Type B pancreatic cell (in vitro differentiated cells): Measurements from ENCODE around the gene NR3C1. TPM values are rescaled to one million over a fixed set of nuclear protein-coding genes. Genes with fewer than 3 reads are reported as not detected.

ENCODE experiments used
- DNase-seq: peaks from one replicate; pipeline ENCODE4 v3.0.0; 2021; ENCODE audit warnings: mixed read lengths; ENCODE audit not compliant: unreplicated experiment; ENCODE audit errors: extremely low spot score
- H3K27ac Mint-ChIP-seq: 2 replicates; pipeline ENCODE4 v1.8.0; 2021; ENCODE audit warnings: mild to moderate bottlenecking, mixed read lengths
- H3K27me3 Mint-ChIP-seq: 2 replicates; pipeline ENCODE4 v1.8.0; 2021; ENCODE audit warnings: mixed read lengths
- H3K36me3 Mint-ChIP-seq: 2 replicates; pipeline ENCODE4 v1.8.0; 2021; ENCODE audit warnings: mixed read lengths
- H3K4me1 Mint-ChIP-seq: one replicate; pipeline ENCODE4 v1.8.0; 2021; ENCODE audit warnings: mixed read lengths; ENCODE audit not compliant: unreplicated experiment
- H3K4me3 Mint-ChIP-seq: 2 replicates; pipeline ENCODE4 v1.8.0; 2021; ENCODE audit warnings: mild to moderate bottlenecking, mixed read lengths
- H3K9me3 Mint-ChIP-seq: 2 replicates; pipeline ENCODE4 v1.8.0; 2021; ENCODE audit warnings: mixed read lengths
- total RNA-seq: library from RNA; stranded (reverse); gene quantifications from 2 replicates; pipeline ENCODE4 v1.2.1, GENCODE V29; 2021; ENCODE audit warnings: low replicate concordance
- TF ChIP-seq, protein P1 (sequence below): fragments of 200-600 bp; sonication (generic); conservative IDR thresholded peaks from 2 replicates; pipeline ENCODE4 v1.5.0; 2021; ENCODE audit warnings: antibody characterized with exemption, mild to moderate bottlenecking

The NR3C1 gene
- total RNA-seq, 1 donor from 2014 or later, result 94.0 TPM

DNA sequence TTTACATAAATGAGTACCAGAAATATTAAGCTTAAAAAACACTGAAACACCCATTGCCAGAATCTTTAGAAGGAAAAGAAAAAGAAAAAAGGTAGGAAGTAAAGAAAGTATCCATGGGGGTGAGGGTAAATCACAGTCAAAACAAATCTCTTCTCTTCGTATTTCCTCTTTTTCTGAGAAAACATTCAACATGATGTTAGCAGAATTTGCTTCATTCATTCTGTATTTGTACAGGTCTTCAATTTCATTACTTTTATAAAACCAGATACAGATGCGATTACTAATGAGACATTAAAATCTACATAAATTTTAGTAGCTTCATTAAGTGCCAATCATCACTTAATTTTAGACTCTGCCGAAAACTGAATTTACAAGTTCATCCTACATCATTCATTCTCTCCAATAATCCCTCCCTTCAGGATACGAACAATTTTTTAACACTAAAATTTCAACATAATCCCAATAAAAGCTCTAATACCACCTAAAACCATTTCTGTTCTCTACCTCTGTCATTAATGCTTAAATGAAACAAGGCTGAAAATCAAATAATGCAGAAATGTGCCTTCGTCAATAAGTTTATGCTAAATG, 7.0 kb downstream of the NR3C1 start:
- Mint-ChIP-seq H3K4me1 (peaks cover 39% of the 10 kb centered on the region), H3K4me3 (peak overlapping the region; percentile 85)

DNA sequence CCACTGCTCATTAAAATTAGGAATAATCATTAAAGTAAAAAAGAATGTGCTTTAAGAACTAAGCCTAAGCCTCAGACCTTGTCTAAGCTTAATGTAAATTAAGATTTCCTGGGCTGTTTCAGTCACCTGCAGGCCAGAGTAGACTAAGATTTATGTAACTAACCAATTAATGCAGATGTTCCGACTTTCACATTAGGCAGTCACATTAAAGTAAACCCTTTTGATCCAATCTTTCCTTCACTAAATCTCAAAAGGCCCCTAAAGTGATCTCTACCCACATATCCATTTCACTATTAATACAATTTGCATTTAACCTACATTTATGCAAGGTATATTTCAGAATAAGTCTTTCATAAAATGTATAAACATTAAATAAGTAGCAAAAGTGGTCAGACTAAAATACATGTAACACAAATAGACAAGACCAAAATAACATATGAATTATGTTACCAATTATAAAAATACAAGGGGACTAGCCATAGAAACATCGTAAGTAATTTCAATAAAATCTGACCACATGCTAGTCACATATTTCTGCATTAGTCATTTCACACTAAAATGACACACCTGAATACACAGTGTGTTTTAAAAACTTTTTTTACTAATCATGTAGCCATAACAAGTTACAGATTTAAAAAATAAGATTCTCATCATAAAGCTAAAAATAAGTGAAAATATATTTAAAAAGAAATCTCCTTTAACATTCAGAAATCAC, 7.7 kb downstream of the NR3C1 start:
- H3K36me3 Mint-ChIP-seq, result peaks cover 22% of the 10 kb centered on the region
- no peak for DNase-seq
- H3K27ac Mint-ChIP-seq, result no peak overlapping the region
- TF ChIP-seq, protein P1, sequence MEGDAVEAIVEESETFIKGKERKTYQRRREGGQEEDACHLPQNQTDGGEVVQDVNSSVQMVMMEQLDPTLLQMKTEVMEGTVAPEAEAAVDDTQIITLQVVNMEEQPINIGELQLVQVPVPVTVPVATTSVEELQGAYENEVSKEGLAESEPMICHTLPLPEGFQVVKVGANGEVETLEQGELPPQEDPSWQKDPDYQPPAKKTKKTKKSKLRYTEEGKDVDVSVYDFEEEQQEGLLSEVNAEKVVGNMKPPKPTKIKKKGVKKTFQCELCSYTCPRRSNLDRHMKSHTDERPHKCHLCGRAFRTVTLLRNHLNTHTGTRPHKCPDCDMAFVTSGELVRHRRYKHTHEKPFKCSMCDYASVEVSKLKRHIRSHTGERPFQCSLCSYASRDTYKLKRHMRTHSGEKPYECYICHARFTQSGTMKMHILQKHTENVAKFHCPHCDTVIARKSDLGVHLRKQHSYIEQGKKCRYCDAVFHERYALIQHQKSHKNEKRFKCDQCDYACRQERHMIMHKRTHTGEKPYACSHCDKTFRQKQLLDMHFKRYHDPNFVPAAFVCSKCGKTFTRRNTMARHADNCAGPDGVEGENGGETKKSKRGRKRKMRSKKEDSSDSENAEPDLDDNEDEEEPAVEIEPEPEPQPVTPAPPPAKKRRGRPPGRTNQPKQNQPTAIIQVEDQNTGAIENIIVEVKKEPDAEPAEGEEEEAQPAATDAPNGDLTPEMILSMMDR, result no peak
- H3K27me3 Mint-ChIP-seq, result peaks cover 11% of the 10 kb centered on the region
- H3K4me1 Mint-ChIP-seq, result peaks cover 33% of the 10 kb centered on the region
- H3K4me3 Mint-ChIP-seq, result peak overlapping the region; percentile 85
- no peaks in the 10 kb centered on the region for H3K9me3 Mint-ChIP-seq

More for the DNA sequence above, 7.0 kb downstream of the NR3C1 start:
- Mint-ChIP-seq H3K9me3 (no peaks in the 10 kb centered on the region), H3K36me3 (peaks cover 27% of the 10 kb centered on the region), H3K27me3 (peaks cover 16% of the 10 kb centered on the region), H3K27ac (no peak overlapping the region)
- DNase-seq, result no peak
- TF ChIP-seq, protein P1, result no peak

DNA sequence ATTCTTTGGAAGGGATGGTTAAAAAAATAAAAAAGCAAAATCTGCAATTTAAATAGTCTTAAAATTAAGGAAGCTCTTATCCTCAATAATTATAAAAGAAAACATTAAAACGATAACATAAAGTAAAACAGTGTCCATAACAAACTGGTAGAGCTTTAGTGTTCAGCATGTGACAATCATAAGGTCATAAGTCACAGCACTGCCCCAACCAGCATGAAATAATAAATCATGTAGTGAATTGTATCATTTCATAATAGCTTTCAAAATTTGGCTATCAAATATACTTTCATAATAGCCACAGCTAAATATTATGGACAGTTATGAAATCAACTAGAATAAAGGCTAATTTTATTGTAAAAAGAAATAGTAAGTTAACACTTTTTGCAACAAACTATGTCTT, 10.0 kb downstream of the NR3C1 start:
- DNase-seq, result no peak
- Mint-ChIP-seq H3K9me3 (no peaks in the 10 kb centered on the region), H3K4me3 (peak overlapping the region; percentile 58), H3K27ac (no peak overlapping the region), H3K36me3 (peaks cover 6% of the 10 kb centered on the region), H3K4me1 (peaks cover 21% of the 10 kb centered on the region), H3K27me3 (no peaks in the 10 kb centered on the region)
- TF ChIP-seq, protein P1, result no peak

DNA sequence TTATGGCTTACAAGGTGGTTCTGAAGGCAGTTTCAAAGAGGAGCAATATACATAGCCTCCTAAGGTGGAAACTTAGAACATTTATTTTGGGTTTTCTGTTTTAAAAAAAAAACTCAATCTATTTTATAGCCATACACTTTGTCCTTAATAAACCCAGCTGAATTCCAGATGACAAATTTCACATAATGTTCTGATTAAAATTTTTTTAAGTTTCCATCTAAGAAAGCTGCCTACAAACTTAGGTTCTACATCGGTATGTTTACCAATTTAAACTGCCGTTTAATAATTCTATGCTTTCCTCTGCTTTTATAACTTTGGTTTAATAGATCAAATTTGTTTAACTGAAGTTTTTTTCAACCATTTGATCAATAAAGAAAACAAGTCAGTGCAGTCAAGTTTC, 12.5 kb downstream of the NR3C1 start:
- H3K27me3 Mint-ChIP-seq, result no peaks in the 10 kb centered on the region
- no peaks in the 10 kb centered on the region for H3K9me3 Mint-ChIP-seq
- TF ChIP-seq, protein P1, result no peak

DNA sequence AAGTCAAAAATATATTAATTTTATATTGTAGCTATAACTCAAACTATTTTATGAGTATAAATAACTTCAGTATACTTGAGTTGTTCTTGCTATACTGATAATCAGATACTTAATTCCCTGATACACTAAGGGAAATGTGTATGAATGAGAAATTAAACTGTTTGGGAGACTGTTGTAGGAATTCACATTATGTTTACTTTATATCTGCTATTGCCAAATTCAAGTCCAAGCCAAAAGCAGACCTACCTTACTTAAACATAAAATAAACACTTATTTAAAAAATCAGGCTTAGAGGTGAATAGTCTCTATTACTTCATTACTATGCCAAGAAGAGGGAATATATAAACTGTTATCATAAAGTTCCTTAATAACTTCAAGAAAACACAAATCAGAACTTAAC, 13.2 kb downstream of the NR3C1 start:
- peaks cover 21% of the 10 kb centered on the region for H3K36me3 Mint-ChIP-seq
- H3K4me1 Mint-ChIP-seq, result peaks cover 13% of the 10 kb centered on the region
- H3K9me3 Mint-ChIP-seq, result peaks cover 7% of the 10 kb centered on the region
- H3K27me3 Mint-ChIP-seq, result no peaks in the 10 kb centered on the region
- H3K4me3 Mint-ChIP-seq, result no peak overlapping the region
- H3K27ac Mint-ChIP-seq, result no peak overlapping the region
- no peak for DNase-seq
- TF ChIP-seq, protein P1, result no peak

More for the DNA sequence above, 12.5 kb downstream of the NR3C1 start:
- Mint-ChIP-seq H3K4me1 (peaks cover 13% of the 10 kb centered on the region), H3K4me3 (no peak overlapping the region), H3K27ac (no peak overlapping the region), H3K36me3 (peaks cover 14% of the 10 kb centered on the region)
- DNase-seq, result no peak
